SK-N-SH treated with all-trans-retinoic acid at 6 μM for 48 hours (cell line): ENCODE results near the gene FAM135A.

ENCODE experiments used
- ATAC-seq: fragments of 200-7000 bp; cut with Tn5 transposase; 3 replicates; pipeline ENCODE4 v1.9.1; 2020; ENCODE audit warnings: mild to moderate bottlenecking, moderate library complexity
- ARNTL ChIP-seq: fragments of 450-650 bp; formaldehyde crosslinking; IDR thresholded peaks from 2 replicates; pipeline ENCODE4 v1.5.0; 2020; ENCODE audit warnings: low read depth, mild to moderate bottlenecking, moderate library complexity, borderline replicate concordance
- BACH2 ChIP-seq: fragments of 250-450 bp; sonication (Bioruptor Pico); IDR thresholded peaks from 2 replicates; pipeline ENCODE4 v1.9.0; 2021; ENCODE audit warnings: mild to moderate bottlenecking, borderline replicate concordance
- CREB5 ChIP-seq: fragments of 250-450 bp; sonication (Bioruptor Pico); IDR thresholded peaks from 2 replicates; pipeline ENCODE4 v1.5.1; 2020; ENCODE audit warnings: low read depth, mild to moderate bottlenecking, moderate library complexity
- CSDC2 ChIP-seq: fragments of 250-450 bp; sonication (Bioruptor Pico); IDR thresholded peaks from 2 replicates; pipeline ENCODE4 v1.5.0; 2020; ENCODE audit warnings: mild to moderate bottlenecking, moderate library complexity
- CSRNP3 ChIP-seq: fragments of 250-450 bp; sonication (Bioruptor Pico); IDR thresholded peaks from 2 replicates; pipeline ENCODE4 v1.5.1; 2021; ENCODE audit warnings: mild to moderate bottlenecking, moderate library complexity
- ESRRG ChIP-seq: fragments of 250-450 bp; sonication (Bioruptor Pico); IDR thresholded peaks from 2 replicates; pipeline ENCODE4 v1.6.1; 2021; ENCODE audit warnings: mild to moderate bottlenecking
- GLIS3 ChIP-seq: fragments of 250-450 bp; sonication (Bioruptor Pico); IDR thresholded peaks from 2 replicates; pipeline ENCODE4 v1.5.0; 2020; ENCODE audit warnings: mild to moderate bottlenecking, moderate library complexity
- ISL1 ChIP-seq: fragments of 250-450 bp; sonication (Bioruptor Pico); IDR thresholded peaks from 2 replicates; pipeline ENCODE4 v2.1.2; 2022; ENCODE audit warnings: mild to moderate bottlenecking, moderate library complexity
- OSR1 ChIP-seq: fragments of 250-450 bp; sonication (Bioruptor Pico); IDR thresholded peaks from 2 replicates; pipeline ENCODE4 v1.8.0; 2022; ENCODE audit warnings: moderate library complexity, mild to moderate bottlenecking, inconsistent platforms
- POU6F1 ChIP-seq: fragments of 250-450 bp; sonication (Bioruptor Pico); IDR thresholded peaks from 2 replicates; pipeline ENCODE4 v1.8.0; 2021; ENCODE audit warnings: low read depth, mild to moderate bottlenecking, moderate library complexity, borderline replicate concordance
- PPARA ChIP-seq: fragments of 250-450 bp; sonication (Bioruptor Pico); IDR thresholded peaks from 2 replicates; pipeline ENCODE4 v1.5.0; 2020; ENCODE audit warnings: mild to moderate bottlenecking, borderline replicate concordance
- RARB ChIP-seq: fragments of 250-450 bp; sonication (Bioruptor Pico); IDR thresholded peaks from 2 replicates; pipeline ENCODE4 v1.8.0; 2021; ENCODE audit warnings: mild to moderate bottlenecking, moderate library complexity
- TCF4 ChIP-seq: fragments of 250-450 bp; sonication (Bioruptor Pico); IDR thresholded peaks from 2 replicates; pipeline ENCODE4 v1.8.0; 2021; ENCODE audit warnings: mild to moderate bottlenecking, moderate library complexity, borderline replicate concordance
- TOX ChIP-seq: fragments of 250-450 bp; sonication (Bioruptor Pico); IDR thresholded peaks from 2 replicates; pipeline ENCODE4 v1.8.0; 2021; ENCODE audit warnings: mild to moderate bottlenecking, moderate library complexity, borderline replicate concordance
- TSHZ2 ChIP-seq: fragments of 250-450 bp; sonication (Bioruptor Pico); IDR thresholded peaks from 2 replicates; pipeline ENCODE4 v1.5.0; 2020; ENCODE audit warnings: mild to moderate bottlenecking, moderate library complexity
- ZC3H10 ChIP-seq: fragments of 250-450 bp; sonication (Bioruptor Pico); IDR thresholded peaks from 2 replicates; pipeline ENCODE4 v1.5.1; 2021; ENCODE audit warnings: mild to moderate bottlenecking, moderate library complexity
- ZFP30 ChIP-seq: fragments of 450-650 bp; formaldehyde crosslinking; IDR thresholded peaks from 2 replicates; pipeline ENCODE4 v1.5.0; 2022; ENCODE audit warnings: mild to moderate bottlenecking, moderate library complexity
- ZNF70 ChIP-seq: fragments of 450-650 bp; formaldehyde crosslinking; IDR thresholded peaks from 2 replicates; pipeline ENCODE4 v1.5.0; 2020; ENCODE audit warnings: mild to moderate bottlenecking, moderate library complexity
- ZNF8 ChIP-seq: fragments of 450-650 bp; formaldehyde crosslinking; IDR thresholded peaks from 2 replicates; pipeline ENCODE4 v1.5.0; 2020; ENCODE audit warnings: mild to moderate bottlenecking, moderate library complexity

The FAM135A gene

GRCh38 chr6:70370496-70370895 lies 42.8 kb upstream of the FAM135A start:
- no peak for TF ChIP-seq CSDC2
- TF ChIP-seq ISL1 (CRISPR knock-in tag): no peak
- no peak for TF ChIP-seq ZFP30 (CRISPR knock-in tag)
- TF ChIP-seq TCF4: no peak
- TF ChIP-seq TOX: no peak
- TF ChIP-seq OSR1 (CRISPR knock-in tag): no peak
- no peak for ATAC-seq

- ATAC-seq: peak; percentile 77; the same call in 2 of the 3 replicates
- TF ChIP-seq ARNTL: no peak
Measured at GRCh38 chr6:70371454-70372105, 41.7 kb upstream of the FAM135A start.

- TF ChIP-seq TCF4: no peak
- peak; percentile 53; the same call in 2 of the 3 replicates for ATAC-seq
Measured at GRCh38 chr6:70375166-70375565, 38.1 kb upstream of the FAM135A start.

- no peak; the same call in 2 of the 3 replicates for ATAC-seq
Measured at GRCh38 chr6:70375882-70376281, 37.4 kb upstream of the FAM135A start.

GRCh38 chr6:70376628-70377027 lies 36.7 kb upstream of the FAM135A start:
- no peak for TF ChIP-seq CREB5 (CRISPR knock-in tag)
- TF ChIP-seq GLIS3: no peak
- TF ChIP-seq CSRNP3 (CRISPR knock-in tag): no peak
- TF ChIP-seq RARB (CRISPR knock-in tag): no peak
- no peak for TF ChIP-seq ZFP30 (CRISPR knock-in tag)
- TF ChIP-seq ESRRG (CRISPR knock-in tag): no peak
- no peak for TF ChIP-seq POU6F1 (CRISPR knock-in tag)
- TF ChIP-seq TOX: no peak
- ATAC-seq: no peak

More at GRCh38 chr6:70375882-70376281, 37.4 kb upstream of the FAM135A start:
- TF ChIP-seq POU6F1 (CRISPR knock-in tag) (no peak), CSDC2 (no peak), RARB (CRISPR knock-in tag) (no peak), GLIS3 (no peak), OSR1 (CRISPR knock-in tag) (no peak), ZNF8 (CRISPR knock-in tag) (no peak), CSRNP3 (CRISPR knock-in tag) (no peak), ZNF70 (CRISPR knock-in tag) (no peak), ZC3H10 (no peak), ZFP30 (CRISPR knock-in tag) (no peak), PPARA (CRISPR knock-in tag) (no peak)

GRCh38 chr6:70377372-70377771 lies 35.9 kb upstream of the FAM135A start:
- ATAC-seq: no peak
- TF ChIP-seq PPARA (CRISPR knock-in tag) (no peak), ZNF8 (CRISPR knock-in tag) (no peak), RARB (CRISPR knock-in tag) (no peak), CSDC2 (no peak), ZC3H10 (no peak), TSHZ2 (CRISPR knock-in tag) (no peak), CSRNP3 (CRISPR knock-in tag) (no peak), BACH2 (CRISPR knock-in tag) (no peak)
